Neutrophil (primary cell): ENCODE results near the gene HOXA1.

Source experiments
- H3K27ac ChIP-seq: fragments of 200-600 bp; sonication (generic); 2 replicates; pipeline ENCODE4 v1.5.1; 2016; ENCODE audit warnings: mild to moderate bottlenecking, moderate library complexity
- H3K27me3 ChIP-seq: fragments of 200-600 bp; sonication (generic); 2 replicates; pipeline ENCODE4 v1.6.0; 2016; ENCODE audit warnings: mild to moderate bottlenecking
- H3K36me3 ChIP-seq: fragments of 200-600 bp; sonication (generic); 2 replicates; pipeline ENCODE4 v1.5.1; 2017
- H3K4me1 ChIP-seq, 2 experiments: fragments of 200-600 bp in 1 of 2; sonication (generic) in 1 of 2; 1 replicate in 1 of 2; 2 replicates in 1 of 2; pipeline versions ENCODE4 v1.5.1 to v1.6.1; 2013 to 2016; ENCODE audit warnings: low read depth in 1 of 2, low read length in 1 of 2, mild to moderate bottlenecking in 1 of 2, moderate library complexity in 1 of 2; ENCODE audit not compliant: control insufficient read depth in 1 of 2, insufficient read depth in 1 of 2
- H3K4me3 ChIP-seq, 2 experiments: fragments of 200-600 bp in 1 of 2; sonication (generic) in 1 of 2; 1 replicate in 1 of 2; 2 replicates in 1 of 2; pipeline ENCODE4 v1.5.1; 2013 to 2016; ENCODE audit warnings: low read depth in 1 of 2, low read length in 1 of 2, mild to moderate bottlenecking in 1 of 2, moderate library complexity in 1 of 2
- H3K9me3 ChIP-seq: fragments of 200-600 bp; sonication (generic); 2 replicates; pipeline ENCODE4 v1.5.1; 2016
- CTCF ChIP-seq: fragments of 200-600 bp; sonication (generic); IDR thresholded peaks from 2 replicates; pipeline ENCODE4 v1.5.1; 2016; ENCODE audit warnings: antibody characterized with exemption

HOXA1 gene

DNA sequence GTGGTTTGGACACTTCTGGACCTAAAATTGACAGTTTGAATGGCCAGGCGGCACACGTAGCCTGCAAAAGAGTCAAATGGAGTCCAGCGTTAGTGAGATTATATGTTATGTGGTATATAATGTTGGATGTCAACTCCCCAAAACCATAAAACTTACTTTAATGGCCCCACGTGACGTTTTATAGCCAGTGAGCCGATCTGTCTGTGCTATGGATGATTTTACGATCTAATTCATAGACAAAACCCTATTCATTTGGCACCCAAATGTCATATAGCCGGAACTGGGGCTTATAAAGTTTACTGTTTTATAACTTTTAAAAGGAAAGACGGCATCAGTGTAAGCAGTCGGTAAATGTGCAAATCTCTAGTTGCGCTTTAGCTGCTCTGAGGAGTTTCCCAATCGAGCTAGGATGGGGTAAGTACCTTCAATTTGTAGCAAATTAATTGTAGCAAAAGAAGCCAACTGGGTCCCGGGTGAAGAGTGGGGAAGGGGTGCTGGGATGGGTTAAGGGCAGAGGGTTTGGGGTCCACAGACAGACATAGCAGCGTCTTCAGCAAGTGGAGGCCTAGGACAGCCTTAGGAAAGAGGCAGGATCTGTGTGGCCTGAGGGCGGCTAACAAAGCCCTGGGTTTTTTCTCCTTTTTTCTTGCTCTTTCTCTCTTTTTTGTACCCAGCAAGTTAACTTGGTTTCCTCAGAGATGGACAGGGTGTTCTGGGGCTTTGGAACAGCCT lies 44.5 kb upstream of the HOXA1 start:
- H3K9me3 ChIP-seq, result no peaks in the 10 kb centered on the region
- H3K27me3 ChIP-seq, result peaks cover 75% of the 10 kb centered on the region
- peaks cover 4 to 8% of the 10 kb centered on the region in 2 experiments for H3K4me1 ChIP-seq
- H3K36me3 ChIP-seq, result no peaks in the 10 kb centered on the region
- TF ChIP-seq CTCF, result no peak
- no peak overlapping the region for H3K4me3 ChIP-seq
- H3K27ac ChIP-seq, result no peak overlapping the region

DNA sequence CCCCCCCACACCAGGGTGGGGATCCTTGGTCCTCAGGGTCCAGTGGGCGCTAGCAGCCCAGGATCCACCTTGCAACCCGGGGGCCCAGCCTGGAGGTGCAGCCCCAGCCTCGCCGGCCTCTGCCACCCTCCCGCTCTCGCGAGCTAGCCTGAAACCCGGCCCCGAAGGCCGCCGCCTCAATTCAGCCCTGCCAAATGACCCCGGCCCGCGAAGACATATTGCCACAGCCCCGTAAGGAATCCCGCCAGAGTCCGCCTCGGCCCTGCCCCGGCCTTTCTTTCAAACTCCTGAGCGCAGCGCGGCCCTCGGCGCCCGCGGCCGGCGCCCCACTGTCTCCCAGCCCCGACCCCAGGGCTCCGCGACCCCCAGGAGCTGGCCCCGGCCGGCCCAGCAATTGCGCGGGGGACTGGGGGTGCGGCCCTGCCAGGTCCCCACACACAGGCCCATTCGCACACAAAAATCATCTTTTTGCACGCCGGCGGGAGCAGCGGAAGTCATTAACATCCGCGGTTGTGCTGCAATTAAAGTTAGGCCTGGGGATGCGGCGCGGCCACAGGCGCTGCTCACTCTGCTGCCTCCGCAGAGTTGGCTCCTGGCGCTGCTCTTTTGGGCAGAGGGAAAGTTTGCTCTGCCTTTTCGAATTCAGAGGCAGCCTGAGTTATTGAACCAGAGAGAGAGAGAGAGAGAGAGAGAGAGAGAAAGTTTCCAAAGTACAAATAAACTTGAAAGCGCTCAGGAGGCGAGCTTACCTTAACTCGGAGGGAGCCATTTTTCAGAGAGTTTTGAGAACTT lies 43.7 kb upstream of the HOXA1 start:
- Histone ChIP-seq H3K4me1 (peaks cover 12 to 15% of the 10 kb centered on the region in 2 experiments), H3K27me3 (peaks cover 69% of the 10 kb centered on the region), H3K36me3 (no peaks in the 10 kb centered on the region), H3K27ac (no peak overlapping the region), H3K9me3 (no peaks in the 10 kb centered on the region), H3K4me3 (no peak overlapping the region)
- TF ChIP-seq CTCF, result no peak

DNA sequence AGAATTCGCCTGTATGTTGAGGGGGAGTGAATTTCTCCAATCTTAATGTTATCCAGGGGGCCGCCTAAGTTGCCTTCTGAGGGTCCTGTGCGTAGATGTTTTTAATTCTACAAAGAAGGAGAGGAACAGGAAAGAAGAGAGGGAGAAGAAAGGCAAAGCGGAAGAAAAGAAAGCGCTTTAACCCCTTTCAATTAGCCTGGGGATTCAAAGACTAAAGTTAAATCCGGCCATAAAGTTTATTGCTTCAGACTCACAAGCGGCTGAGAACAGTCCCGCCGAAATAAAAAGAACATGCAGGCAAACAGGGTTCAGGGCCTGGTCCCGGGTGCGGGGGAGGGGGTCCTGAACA lies 43.2 kb upstream of the HOXA1 start:
- no peaks in the 10 kb centered on the region for H3K36me3 ChIP-seq
- no peak overlapping the region for H3K4me3 ChIP-seq
- H3K27me3 ChIP-seq, result peaks cover 63% of the 10 kb centered on the region
- TF ChIP-seq CTCF, result no peak
- H3K27ac ChIP-seq, result no peak overlapping the region
- no peaks in the 10 kb centered on the region for H3K9me3 ChIP-seq
- peaks cover 17 to 21% of the 10 kb centered on the region in 2 experiments for H3K4me1 ChIP-seq

DNA sequence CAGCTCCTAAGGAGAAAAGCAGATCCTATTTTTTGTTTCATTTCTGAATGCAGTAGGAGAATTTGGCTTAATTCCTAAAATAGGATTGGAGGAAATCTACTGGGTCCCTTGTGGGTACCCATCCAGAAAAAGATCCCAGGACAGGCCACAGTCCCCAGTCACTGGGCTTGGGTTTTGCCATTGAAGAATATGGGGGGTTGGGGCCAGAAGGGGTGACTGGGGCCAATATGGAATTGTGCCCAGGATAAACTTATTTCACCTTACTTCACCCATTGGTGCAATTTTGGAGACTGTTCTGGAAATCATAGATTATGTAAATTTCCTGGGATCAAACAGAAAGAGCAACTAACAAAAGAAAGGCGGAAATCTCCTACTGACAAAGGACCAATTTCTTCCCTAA lies 42.7 kb upstream of the HOXA1 start:
- Histone ChIP-seq H3K36me3 (no peaks in the 10 kb centered on the region), H3K27ac (no peak overlapping the region), H3K4me3 (no peak overlapping the region), H3K9me3 (no peaks in the 10 kb centered on the region), H3K27me3 (peaks cover 59% of the 10 kb centered on the region), H3K4me1 (peaks cover 19 to 25% of the 10 kb centered on the region in 2 experiments)
- no peak for TF ChIP-seq CTCF

DNA sequence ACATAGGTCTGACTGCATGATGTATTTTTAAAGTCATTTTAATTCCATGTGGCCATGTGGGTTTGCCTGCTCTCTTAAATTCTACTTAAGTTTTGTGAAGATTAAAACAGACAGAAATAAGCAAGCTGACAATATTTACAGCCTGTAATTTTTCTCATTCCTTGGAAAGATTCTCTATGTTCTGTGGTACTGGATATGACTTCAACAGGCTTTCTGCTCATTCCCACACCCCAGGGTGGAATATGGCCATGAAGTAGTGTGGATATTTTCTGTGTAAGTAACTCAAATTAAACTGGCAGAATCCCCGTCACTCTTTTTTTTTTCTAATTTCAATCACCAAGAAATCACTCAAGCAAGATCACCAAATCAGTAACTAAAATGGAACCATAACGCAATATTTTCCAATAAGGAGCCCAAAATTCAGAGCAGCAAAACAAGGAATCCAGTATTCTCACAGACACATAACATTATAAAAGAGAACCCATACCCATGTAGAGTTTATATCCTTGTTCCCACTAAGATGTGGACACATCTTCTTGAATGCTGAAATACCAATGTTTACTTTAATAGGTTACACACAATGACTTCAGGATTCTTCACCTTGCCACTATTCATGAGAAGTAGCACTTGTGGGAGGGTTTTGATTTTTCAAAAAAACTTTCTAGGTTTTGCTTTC lies 42.0 kb upstream of the HOXA1 start:
- no peak for TF ChIP-seq CTCF
- Histone ChIP-seq H3K4me3 (no peak overlapping the region), H3K27me3 (peaks cover 59% of the 10 kb centered on the region), H3K4me1 (peaks cover 19 to 25% of the 10 kb centered on the region in 2 experiments), H3K9me3 (no peaks in the 10 kb centered on the region), H3K36me3 (no peaks in the 10 kb centered on the region), H3K27ac (no peak overlapping the region)
